Adrenal gland (tissue), 12 donors: Measurements from ENCODE around the gene TECPR1. TPM values are rescaled to one million over a fixed set of nuclear protein-coding genes. Genes with fewer than 3 reads are reported as not detected.

Experiments
- DNase-seq, 7 donors: peaks; one replicate each; pipeline ENCODE4 v3.0.0-alpha.2; 2019 to 2020
- H3K27ac ChIP-seq, 5 donors: fragments of 200-600 bp; sonication (generic) in 4 of 5; 1 replicate in 3 of 5; 2 replicates in 2 of 5; pipeline versions ENCODE4 v1.5.1 to v1.8.0; 2016 to 2020; ENCODE audit warnings: mild to moderate bottlenecking in 1 of 5
- H3K27me3 ChIP-seq: fragments of 200-600 bp; 2 replicates; pipeline ENCODE4 v1.8.0; 2021
- H3K36me3 ChIP-seq, 2 donors: fragments of 200-600 bp; replicated peaks in 1 of 2; 1 replicate in 1 of 2; 2 replicates in 1 of 2; pipeline versions ENCODE4 v1.5.1 to v1.8.0; 2018 to 2022
- H3K4me1 ChIP-seq, 2 donors: fragments of 200-600 bp; replicated peaks in 1 of 2; 1 replicate in 1 of 2; 2 replicates in 1 of 2; pipeline versions ENCODE4 v1.5.1 to v1.8.0; 2018 to 2021
- H3K4me3 ChIP-seq, 4 donors: fragments of 200-600 bp; sonication (generic) in 3 of 4; one replicate each; pipeline ENCODE4 v1.5.1; 2016 to 2018
- H3K9me3 ChIP-seq, 3 donors: fragments of 200-600 bp; sonication (generic) in 1 of 3; replicated peaks in 1 of 3; 1 replicate in 2 of 3; 2 replicates in 1 of 3; pipeline versions ENCODE4 v1.5.1 to v1.8.0; 2016 to 2021
- CTCF ChIP-seq, 6 experiments: fragments of 450-650 bp in 4 of 6; fragments of 200-600 bp in 2 of 6; sonication (generic) in 1 of 6; IDR thresholded peaks; 1 replicate in 5 of 6; 2 replicates in 1 of 6; pipeline versions ENCODE4 v1.5.1 to v1.8.0; 2016 to 2021; ENCODE audit warnings: antibody characterized with exemption in 6 of 6, mild to moderate bottlenecking in 2 of 6, moderate library complexity in 1 of 6
- POLR2A ChIP-seq, 2 donors: fragments of 450-650 bp; IDR thresholded peaks; one replicate each; pipeline ENCODE4 v1.6.1; 2017; ENCODE audit warnings: antibody characterized with exemption in 2 of 2, mild to moderate bottlenecking in 2 of 2, moderate library complexity in 1 of 2
- WGBS, 4 donors: extraction: QIAGEN DNeasy Blood & Tissue Kit in 2 of 4; methylation state at CpG; one replicate each; pipeline versions ENCODE4 v1.1.5 to v1.1.7; 2013 to 2017; 5-methylcytosine and 5-hydroxymethylcytosine counted together
- intact Hi-C, 2 donors: fragments of 100-400 bp; cut with DNase I; formaldehyde crosslinking; loops; one replicate each; pipeline versions ENCODE4 v1.14.1 to v1.15.0; 2022 to 2023
- polyA plus RNA-seq, 3 donors: library from polyadenylated mRNA; stranded (reverse); fragments of 200-250 nt in 2 of 3; fragments of 350-450 nt in 1 of 3; fragmentation: Illumina TruSeq in 1 of 3; extraction: RNeasy Lipid Tissue Mini Kit (QIAGEN cat#74804) in 1 of 3; gene quantifications; one replicate each; pipeline ENCODE4 v1.2.3, GENCODE V29; 2013 to 2014
- total RNA-seq, 9 donors: library from RNA; depleted of rRNA in 4 of 9; stranded (reverse); fragments of >200 nt in 4 of 9; fragments of 120-200 nt in 1 of 9; fragmentation: NEBNext Ultra II Directional in 1 of 9; extraction: Animal tissue kit (Norgen Biotek cat#: 25700) in 1 of 9; gene quantifications; one replicate each; pipeline versions ENCODE4 v1.1.0 to v1.2.4, GENCODE V29; 2013 to 2023
- donor health status: healthy with polysubstance abuse.
- donor health status: Bipolar disorder and iron deficiency.
- donor health status: DM: yes; HTN: yes; CAD: no.
- donor health status: DM: no; HTN: no; CAD: no.
- donor health status: DM: no; HTN: no; CAD: no.
- donor health status: DM: yes; HTN: yes; CAD: no.

Gene TECPR1
- total and polyA plus RNA-seq, 12 donors = 6.2 to 36.4 (median 16.9) TPM

GRCh38 chr7:98213296-98213887, 38.6 kb downstream of the TECPR1 start:
- no peaks in the 10 kb centered on the region for H3K4me1 ChIP-seq
- 86 to 93% (median 90%) methylated on average over 8 of the region's 8 CpGs for WGBS, 4 donors
- intact Hi-C loops = no loop called here
- no peak overlapping the region for H3K4me3 ChIP-seq
- H3K27ac ChIP-seq = no peak overlapping the region
- no peak for DNase-seq
- no peak for TF ChIP-seq CTCF (IDR thresholded peaks at IDR 0.05)
- no peak for TF ChIP-seq POLR2A (IDR thresholded peaks at IDR 0.05)
- peaks cover 0 to 5% of the 10 kb centered on the region in 2 donors for H3K36me3 ChIP-seq
- H3K9me3 ChIP-seq = no peaks in the 10 kb centered on the region
- H3K27me3 ChIP-seq = no peaks in the 10 kb centered on the region

- intact Hi-C loops = no loop called here
- Histone ChIP-seq H3K27me3 (no peaks in the 10 kb centered on the region), H3K27ac (no peak overlapping the region), H3K4me1 (no peaks in the 10 kb centered on the region), H3K36me3 (peaks cover 0 to 5% of the 10 kb centered on the region in 2 donors), H3K4me3 (no peak overlapping the region), H3K9me3 (no peaks in the 10 kb centered on the region)
- peak in 1 of 7 donors; percentile 12 for DNase-seq
- 84 to 94% (median 88%) methylated on average over 18 to 30 of the region's 30 CpGs for WGBS, 4 donors
- TF ChIP-seq CTCF (IDR thresholded peaks at IDR 0.05) (no peak), POLR2A (IDR thresholded peaks at IDR 0.05) (no peak)
These were observed 39.4 kb downstream of the TECPR1 start for GRCh38 chr7:98212532-98213041.

GRCh38 chr7:98211676-98212531, 40.1 kb downstream of the TECPR1 start:
- Histone ChIP-seq H3K4me3 (peak overlapping the region in 1 of 4 donors; percentile 65), H3K4me1 (no peaks in the 10 kb centered on the region), H3K36me3 (peaks cover 0 to 4% of the 10 kb centered on the region in 2 donors), H3K9me3 (no peaks in the 10 kb centered on the region), H3K27ac (no peak overlapping the region), H3K27me3 (no peaks in the 10 kb centered on the region)
- TF ChIP-seq CTCF (IDR thresholded peaks at IDR 0.05) = no peak
- DNase-seq = peak in 2 of 7 donors; percentile 21 to 24
- intact Hi-C loops = no loop called here
- 78 to 85% (median 82%) methylated on average over 14 to 49 of the region's 49 CpGs for WGBS, 4 donors

- intact Hi-C loops = no loop called here
- H3K36me3 ChIP-seq = peaks cover 0 to 10% of the 10 kb centered on the region in 2 donors
- peak within 1 kb of the TSS in 1 of 4 donors; percentile 65 for H3K4me3 ChIP-seq
- no peaks in the 10 kb centered on the region for H3K4me1 ChIP-seq
- H3K27ac ChIP-seq = no peak within 1 kb of the TSS
- H3K27me3 ChIP-seq = no peaks in the 10 kb centered on the region
- peak in 3 of 7 donors; percentile 15 to 45 (median 30) for DNase-seq
- no peaks in the 10 kb centered on the region for H3K9me3 ChIP-seq
- TF ChIP-seq CTCF (IDR thresholded peaks at IDR 0.05) (no peak), POLR2A (IDR thresholded peaks at IDR 0.05) (no peak)
- WGBS, 4 donors = 0 to 6% (median 5%) methylated on average over 3 to 42 of the region's 45 CpGs
These were observed 40.8 kb downstream of the TECPR1 start, which contains the start of gene BHLHA15 for GRCh38 chr7:98211221-98211675. Gene BHLHA15 (plus strand): TSS chr7:98211439. CDS start chr7:98212310, 871 bp downstream.
